Measurements from ENCODE around the gene MAL. TPM values are rescaled to one million over a fixed set of nuclear protein-coding genes. Genes with fewer than 3 reads are reported as not detected.

Gene MAL
- total and polyA plus RNA-seq, 2 experiments from 2014 or later: 0.24 to 0.31 TPM

- Histone ChIP-seq H3K4me1 (ENCODE audit: insufficient read depth) (no peaks in the 10 kb centered on the region), H3K27ac (ENCODE audit: low read depth) (no peak overlapping the region), H3K4me2 (no peak overlapping the region), H3K36me3 (ENCODE audit: insufficient read depth) (no peaks in the 10 kb centered on the region), H3K27me3 (ENCODE audit: insufficient read depth) (no peaks in the 10 kb centered on the region), H4K20me1 (replicated peaks; ENCODE audit: insufficient read depth) (no peaks in the 10 kb centered on the region), H2AFZ (no peak overlapping the region; the same call in 1 of the 2 replicates), H3K4me3 (no peak overlapping the region), H3K79me2 (replicated peaks; ENCODE audit: insufficient read depth) (no peaks in the 10 kb centered on the region), H3K9me2 (ENCODE audit: insufficient read depth) (no peaks in the 10 kb centered on the region), H3F3A (replicated peaks; ENCODE audit: low read depth) (no peaks in the 10 kb centered on the region)
- Mint-ChIP-seq H3K4me1 (peaks cover 39% of the 10 kb centered on the region), H3K27ac (no peak overlapping the region), H3K36me3 (ENCODE audit: low read depth) (no peaks in the 10 kb centered on the region), H3K4me3 (no peak overlapping the region), H3K9me3 (no peaks in the 10 kb centered on the region), H3K27me3 (ENCODE audit: insufficient read depth, low read depth, poor library complexity) (peaks cover 5% of the 10 kb centered on the region)
- ATAC-seq (peak; percentile 10; the same call in 2 of the 3 replicates), DNase-seq (ENCODE audit: low spot score) (no peak)
- TF ChIP-seq EZH2phosphoT487 (IDR thresholded peaks at IDR 0.05; ENCODE audit: unreplicated experiment) (no peak), ZNF331 (CRISPR knock-in tag; IDR thresholded peaks at IDR 0.05; ENCODE audit: low read depth) (no peak), CTCF (conservative IDR thresholded peaks at IDR 0.05; ENCODE audit: low read depth in 2 of 2) (no peak; a peak in 1 of 4 replicates), JUNB (IDR thresholded peaks at IDR 0.05; ENCODE audit: unreplicated experiment) (no peak), STAT1 (IDR thresholded peaks at IDR 0.05; ENCODE audit: unreplicated experiment) (no peak), EZH2 (IDR thresholded peaks at IDR 0.05; ENCODE audit: low read depth, unreplicated experiment) (no peak), NANOG (IDR thresholded peaks at IDR 0.05; ENCODE audit: borderline replicate concordance) (no peak), CREB1 (CRISPR knock-in tag; IDR thresholded peaks at IDR 0.05; ENCODE audit: low read depth) (no peak), POLR2AphosphoS5 (IDR thresholded peaks at IDR 0.05; ENCODE audit: low read depth) (no peak), ZNF114 (CRISPR knock-in tag; IDR thresholded peaks at IDR 0.05) (no peak), ZNF462 (CRISPR knock-in tag; IDR thresholded peaks at IDR 0.05) (no peak)
- TF ChIP-seq, protein P1, sequence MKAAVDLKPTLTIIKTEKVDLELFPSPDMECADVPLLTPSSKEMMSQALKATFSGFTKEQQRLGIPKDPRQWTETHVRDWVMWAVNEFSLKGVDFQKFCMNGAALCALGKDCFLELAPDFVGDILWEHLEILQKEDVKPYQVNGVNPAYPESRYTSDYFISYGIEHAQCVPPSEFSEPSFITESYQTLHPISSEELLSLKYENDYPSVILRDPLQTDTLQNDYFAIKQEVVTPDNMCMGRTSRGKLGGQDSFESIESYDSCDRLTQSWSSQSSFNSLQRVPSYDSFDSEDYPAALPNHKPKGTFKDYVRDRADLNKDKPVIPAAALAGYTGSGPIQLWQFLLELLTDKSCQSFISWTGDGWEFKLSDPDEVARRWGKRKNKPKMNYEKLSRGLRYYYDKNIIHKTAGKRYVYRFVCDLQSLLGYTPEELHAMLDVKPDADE (IDR thresholded peaks at IDR 0.05): no peak
- TF ChIP-seq, protein P2, sequence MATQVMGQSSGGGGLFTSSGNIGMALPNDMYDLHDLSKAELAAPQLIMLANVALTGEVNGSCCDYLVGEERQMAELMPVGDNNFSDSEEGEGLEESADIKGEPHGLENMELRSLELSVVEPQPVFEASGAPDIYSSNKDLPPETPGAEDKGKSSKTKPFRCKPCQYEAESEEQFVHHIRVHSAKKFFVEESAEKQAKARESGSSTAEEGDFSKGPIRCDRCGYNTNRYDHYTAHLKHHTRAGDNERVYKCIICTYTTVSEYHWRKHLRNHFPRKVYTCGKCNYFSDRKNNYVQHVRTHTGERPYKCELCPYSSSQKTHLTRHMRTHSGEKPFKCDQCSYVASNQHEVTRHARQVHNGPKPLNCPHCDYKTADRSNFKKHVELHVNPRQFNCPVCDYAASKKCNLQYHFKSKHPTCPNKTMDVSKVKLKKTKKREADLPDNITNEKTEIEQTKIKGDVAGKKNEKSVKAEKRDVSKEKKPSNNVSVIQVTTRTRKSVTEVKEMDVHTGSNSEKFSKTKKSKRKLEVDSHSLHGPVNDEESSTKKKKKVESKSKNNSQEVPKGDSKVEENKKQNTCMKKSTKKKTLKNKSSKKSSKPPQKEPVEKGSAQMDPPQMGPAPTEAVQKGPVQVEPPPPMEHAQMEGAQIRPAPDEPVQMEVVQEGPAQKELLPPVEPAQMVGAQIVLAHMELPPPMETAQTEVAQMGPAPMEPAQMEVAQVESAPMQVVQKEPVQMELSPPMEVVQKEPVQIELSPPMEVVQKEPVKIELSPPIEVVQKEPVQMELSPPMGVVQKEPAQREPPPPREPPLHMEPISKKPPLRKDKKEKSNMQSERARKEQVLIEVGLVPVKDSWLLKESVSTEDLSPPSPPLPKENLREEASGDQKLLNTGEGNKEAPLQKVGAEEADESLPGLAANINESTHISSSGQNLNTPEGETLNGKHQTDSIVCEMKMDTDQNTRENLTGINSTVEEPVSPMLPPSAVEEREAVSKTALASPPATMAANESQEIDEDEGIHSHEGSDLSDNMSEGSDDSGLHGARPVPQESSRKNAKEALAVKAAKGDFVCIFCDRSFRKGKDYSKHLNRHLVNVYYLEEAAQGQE (IDR thresholded peaks at IDR 0.05; ENCODE audit: unreplicated experiment): no peak
Observed at GRCh38 chr2:95005726-95006125, 19.8 kb upstream of the MAL start.
